Astrocyte (in vitro differentiated cells and primary cell): ENCODE measurements around the gene COMT. TPM values are rescaled to one million over a fixed set of nuclear protein-coding genes. Genes with fewer than 3 reads are reported as not detected.

Source experiments
- DNase-seq: peaks from one replicate; pipeline ENCODE4 v3.0.0-alpha.2; 2010; ENCODE audit warnings: low read depth
- FAIRE-seq: peaks from 2 replicates; lab custom pipeline; 2011; peaks lifted over from hg19 to GRCh38; lab: Jason Lieb, UNC
- H2AFZ ChIP-seq: 2 replicates; pipeline ENCODE4 v1.6.0; 2012; ENCODE audit warnings: low read depth, low read length, inconsistent platforms
- H3K27ac ChIP-seq: 2 replicates; pipeline ENCODE4 v1.5.1; 2011; ENCODE audit warnings: low read depth, low read length, inconsistent platforms
- H3K27me3 ChIP-seq: 2 replicates; pipeline ENCODE4 v1.6.0; 2011; ENCODE audit warnings: low read length, inconsistent platforms; ENCODE audit not compliant: insufficient read depth
- H3K36me3 ChIP-seq: 2 replicates; pipeline ENCODE4 v1.5.1; 2011; ENCODE audit warnings: low read length, inconsistent platforms; ENCODE audit not compliant: insufficient read depth
- H3K4me1 ChIP-seq: 2 replicates; pipeline ENCODE4 v1.5.1; 2011; ENCODE audit warnings: low read length, inconsistent platforms; ENCODE audit not compliant: insufficient read depth
- H3K4me2 ChIP-seq: 2 replicates; pipeline ENCODE4 v1.6.0; 2012; ENCODE audit warnings: low read length, inconsistent platforms
- H3K4me3 ChIP-seq: 2 replicates; pipeline ENCODE4 v1.5.1; 2011; ENCODE audit warnings: low read depth, mild to moderate bottlenecking, low read length, inconsistent platforms; ENCODE audit not compliant: insufficient read depth
- H3K79me2 ChIP-seq: 2 replicates; pipeline ENCODE4 v1.6.0; 2012; ENCODE audit warnings: mild to moderate bottlenecking, low read length, inconsistent platforms; ENCODE audit not compliant: insufficient read depth
- H3K9ac ChIP-seq: 2 replicates; pipeline ENCODE4 v1.6.0; 2012; ENCODE audit warnings: mild to moderate bottlenecking, low read length, inconsistent platforms
- H3K9me3 ChIP-seq: 2 replicates; pipeline ENCODE4 v1.5.1; 2012; ENCODE audit warnings: low read depth, mild to moderate bottlenecking, low read length, inconsistent platforms; ENCODE audit not compliant: insufficient read depth
- H4K20me1 ChIP-seq: 2 replicates; pipeline ENCODE4 v1.6.0; 2012; ENCODE audit warnings: low read length, inconsistent platforms; ENCODE audit not compliant: insufficient read depth
- H3K27ac Mint-ChIP-seq: one replicate; pipeline ENCODE4 v1.8.0; 2021; ENCODE audit warnings: mild to moderate bottlenecking, mixed read lengths; ENCODE audit not compliant: unreplicated experiment
- H3K27me3 Mint-ChIP-seq: one replicate; pipeline ENCODE4 v1.8.0; 2021; ENCODE audit warnings: low read depth, mixed read lengths; ENCODE audit not compliant: unreplicated experiment
- H3K36me3 Mint-ChIP-seq: one replicate; pipeline ENCODE4 v1.8.0; 2021; ENCODE audit warnings: low read depth, mixed read lengths; ENCODE audit not compliant: unreplicated experiment
- H3K4me1 Mint-ChIP-seq: one replicate; pipeline ENCODE4 v1.8.0; 2021; ENCODE audit warnings: low read depth, mixed read lengths; ENCODE audit not compliant: unreplicated experiment
- H3K4me3 Mint-ChIP-seq: one replicate; pipeline ENCODE4 v1.8.0; 2021; ENCODE audit warnings: mild to moderate bottlenecking, moderate library complexity, mixed read lengths; ENCODE audit not compliant: unreplicated experiment
- H3K9me3 Mint-ChIP-seq: one replicate; pipeline ENCODE4 v1.8.0; 2021; ENCODE audit warnings: mild to moderate bottlenecking, mixed read lengths; ENCODE audit not compliant: unreplicated experiment
- CTCF ChIP-seq: IDR thresholded peaks from 2 replicates; pipeline ENCODE4 v1.5.1; 2011; ENCODE audit warnings: low read depth, mild to moderate bottlenecking, inconsistent platforms, low read length, moderate library complexity; ENCODE audit not compliant: insufficient read depth
- EZH2 ChIP-seq: IDR thresholded peaks from 2 replicates; pipeline ENCODE4 v1.6.1; 2012; ENCODE audit warnings: mild to moderate bottlenecking, low read length, inconsistent platforms; ENCODE audit not compliant: insufficient read depth
- total RNA-seq: library from RNA; stranded (reverse); gene quantifications from 2 replicates; pipeline ENCODE4 v1.2.1, GENCODE V29; 2021

Gene COMT
- total RNA-seq, 1 donor from 2014 or later, result 116 TPM

- H3K27ac ChIP-seq, result no peak overlapping the region
- Mint-ChIP-seq H3K4me3 (no peak overlapping the region), H3K27me3 (peaks cover 2% of the 10 kb centered on the region), H3K36me3 (peaks cover 19% of the 10 kb centered on the region), H3K4me1 (peaks cover 4% of the 10 kb centered on the region), H3K9me3 (peaks cover 19% of the 10 kb centered on the region), H3K27ac (no peak overlapping the region)
- H3K4me3 ChIP-seq, result no peak overlapping the region
- H4K20me1 ChIP-seq, result no peaks in the 10 kb centered on the region
- no peak for DNase-seq
- TF ChIP-seq EZH2 (no peak), CTCF (no peak)
- H2AFZ ChIP-seq, result no peak overlapping the region
- H3K27me3 ChIP-seq, result no peaks in the 10 kb centered on the region
- H3K9me3 ChIP-seq, result no peaks in the 10 kb centered on the region
- H3K4me2 ChIP-seq, result no peak overlapping the region
- no peak for FAIRE-seq
- H3K9ac ChIP-seq, result no peak overlapping the region
- peaks cover 8% of the 10 kb centered on the region for H3K4me1 ChIP-seq
- H3K36me3 ChIP-seq, result no peaks in the 10 kb centered on the region
- peaks cover 16% of the 10 kb centered on the region for H3K79me2 ChIP-seq
Measured at GRCh38 chr22:19936513-19936912, 5.1 kb upstream of the COMT start.

- H3K36me3 Mint-ChIP-seq, result peaks cover 19% of the 10 kb centered on the region
- peaks cover 19% of the 10 kb centered on the region for H3K9me3 Mint-ChIP-seq
- H3K27ac ChIP-seq, result no peak overlapping the region
- no peak overlapping the region for H3K4me2 ChIP-seq
- H3K27ac Mint-ChIP-seq, result no peak overlapping the region
- H3K4me3 Mint-ChIP-seq, result no peak overlapping the region
- peak; percentile 27 for DNase-seq
- H2AFZ ChIP-seq, result no peak overlapping the region
- no peak for FAIRE-seq
- peaks cover 13% of the 10 kb centered on the region for H3K4me1 Mint-ChIP-seq
- H3K79me2 ChIP-seq, result peaks cover 23% of the 10 kb centered on the region
- no peaks in the 10 kb centered on the region for H3K27me3 ChIP-seq
- peaks cover 16% of the 10 kb centered on the region for H3K4me1 ChIP-seq
- no peaks in the 10 kb centered on the region for H4K20me1 ChIP-seq
- no peaks in the 10 kb centered on the region for H3K27me3 Mint-ChIP-seq
- TF ChIP-seq CTCF (no peak), EZH2 (no peak)
- H3K4me3 ChIP-seq, result no peak overlapping the region
- no peaks in the 10 kb centered on the region for H3K36me3 ChIP-seq
- no peak overlapping the region for H3K9ac ChIP-seq
- H3K9me3 ChIP-seq, result no peaks in the 10 kb centered on the region
Measured at GRCh38 chr22:19937616-19938473, 3.7 kb upstream of the COMT start.
